NT2/D1 (cell line): ENCODE results near the gene IL11.
"Not testable (repeated sequence)": the region's sequence is repeated elsewhere in the genome, so short reads cannot be mapped to it uniquely, and the experiment has no call there.

ENCODE experiments used
- DNase-seq: peaks from one replicate; pipeline ENCODE4 v3.0.0-alpha.2; 2011; ENCODE audit warnings: low read depth, low spot score
- H3K27me3 ChIP-seq: 2 replicates; pipeline ENCODE4 v1.6.0; 2011; ENCODE audit warnings: mild to moderate bottlenecking; ENCODE audit not compliant: insufficient read length, insufficient read depth
- H3K36me3 ChIP-seq: 2 replicates; pipeline ENCODE4 v1.6.1; 2011; ENCODE audit warnings: mild to moderate bottlenecking, low read length, mixed read lengths; ENCODE audit not compliant: insufficient read depth, insufficient read length
- H3K4me1 ChIP-seq: 2 replicates; pipeline ENCODE4 v1.5.1; 2011; ENCODE audit not compliant: insufficient read depth, insufficient read length
- H3K4me3 ChIP-seq: 2 replicates; pipeline ENCODE4 v1.5.1; 2011; ENCODE audit warnings: low read depth; ENCODE audit not compliant: insufficient read length
- H3K9ac ChIP-seq: 2 replicates; pipeline ENCODE4 v1.6.0; 2011; ENCODE audit warnings: low read depth; ENCODE audit not compliant: insufficient read length
- H3K9me3 ChIP-seq: 2 replicates; pipeline ENCODE4 v1.5.1; 2011; ENCODE audit warnings: mild to moderate bottlenecking, low read length; ENCODE audit not compliant: insufficient read depth
- SUZ12 ChIP-seq: IDR thresholded peaks from 2 replicates; pipeline ENCODE4 v1.6.1; 2011; ENCODE audit not compliant: insufficient read length, insufficient read depth; ENCODE audit errors: extremely low read depth
- YY1 ChIP-seq: IDR thresholded peaks from 2 replicates; pipeline ENCODE4 v1.6.1; 2011; ENCODE audit not compliant: insufficient read length, insufficient read depth
- ZNF274 ChIP-seq: IDR thresholded peaks from 2 replicates; pipeline ENCODE4 v1.6.1; 2011; ENCODE audit warnings: mild to moderate bottlenecking, low read depth, low read length

Gene IL11

GRCh38 chr19:55339105-55339888, 31.0 kb downstream of the IL11 start, which contains the start of gene KMT5C:
KMT5C (plus strand) TSS chr19:55339876; CDS start chr19:55341937, 2,061 bp downstream.
- Histone ChIP-seq H3K36me3 (peaks cover 22% of the 10 kb centered on the region), H3K9me3 (no peaks in the 10 kb centered on the region), H3K4me1 (peaks cover 14% of the 10 kb centered on the region), H3K9ac (peak within 1 kb of the TSS; percentile 94), H3K4me3 (peak within 1 kb of the TSS; percentile 63), H3K27me3 (no peaks in the 10 kb centered on the region)
- DNase-seq, result peak; percentile 98
- TF ChIP-seq ZNF274 (no peak), YY1 (no peak), SUZ12 (no peak)

GRCh38 chr19:55336101-55336500, 34.2 kb downstream of the IL11 start:
- H3K4me1 ChIP-seq, result peaks cover 2% of the 10 kb centered on the region
- no peaks in the 10 kb centered on the region for H3K27me3 ChIP-seq
- H3K9ac ChIP-seq, result no peak overlapping the region
- H3K4me3 ChIP-seq, result no peak overlapping the region
- H3K9me3 ChIP-seq, result no peaks in the 10 kb centered on the region
- no peak for DNase-seq
- no peak for TF ChIP-seq ZNF274
- no peak for TF ChIP-seq YY1
- no peak for TF ChIP-seq SUZ12
- H3K36me3 ChIP-seq, result no peaks in the 10 kb centered on the region

DNA sequence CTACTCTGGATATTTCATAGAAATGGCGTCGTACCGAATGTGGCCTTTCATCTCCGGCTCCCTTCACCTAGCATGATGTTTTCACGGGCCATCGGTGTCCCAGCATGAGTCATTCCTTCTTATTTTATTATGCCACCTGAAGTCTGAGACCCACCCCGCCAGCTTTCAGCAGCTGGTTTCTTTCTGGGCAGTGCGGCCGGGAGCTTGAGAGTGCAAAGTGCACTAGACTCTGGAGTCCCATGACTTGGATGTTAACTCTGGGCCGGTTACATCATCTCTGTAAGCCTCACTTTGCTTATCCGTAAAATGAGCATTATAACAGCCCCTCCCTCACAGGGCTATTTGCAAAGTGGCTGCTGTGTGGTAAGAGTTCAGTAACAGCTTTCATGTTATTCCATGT, 36.4 kb downstream of the IL11 start:
- Histone ChIP-seq H3K36me3 (no peaks in the 10 kb centered on the region), H3K4me3 (no peak overlapping the region)
- DNase-seq, result no peak

DNA sequence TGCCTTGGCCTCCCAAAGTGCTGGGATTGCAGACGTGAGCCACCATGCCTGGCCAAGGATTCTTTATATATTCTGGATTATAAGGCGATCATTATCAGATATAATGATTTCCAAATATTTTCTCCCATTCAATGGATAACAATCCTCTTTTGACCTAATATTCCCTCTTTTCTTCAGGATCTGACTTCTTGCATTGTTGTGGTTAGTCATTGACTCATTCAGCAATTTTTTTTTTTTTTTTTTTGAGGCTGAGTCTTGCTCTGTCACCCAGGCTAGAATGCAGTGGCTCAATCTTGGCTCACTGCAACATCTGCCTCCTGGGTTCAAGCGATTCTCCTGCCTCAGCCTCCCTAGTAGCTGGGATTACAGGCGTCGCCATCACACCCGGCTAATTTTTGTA, 40.5 kb downstream of the IL11 start:
- not testable (repeated sequence) for H3K9ac ChIP-seq, H3K27me3 ChIP-seq, H3K9me3 ChIP-seq, DNase-seq, H3K36me3 ChIP-seq, H3K4me3 ChIP-seq, H3K4me1 ChIP-seq

More for the DNA sequence above, 36.4 kb downstream of the IL11 start:
- Histone ChIP-seq H3K27me3 (no peaks in the 10 kb centered on the region), H3K9ac (no peak overlapping the region), H3K9me3 (no peaks in the 10 kb centered on the region), H3K4me1 (peaks cover 2% of the 10 kb centered on the region)
- TF ChIP-seq ZNF274 (no peak), SUZ12 (no peak), YY1 (no peak)

DNA sequence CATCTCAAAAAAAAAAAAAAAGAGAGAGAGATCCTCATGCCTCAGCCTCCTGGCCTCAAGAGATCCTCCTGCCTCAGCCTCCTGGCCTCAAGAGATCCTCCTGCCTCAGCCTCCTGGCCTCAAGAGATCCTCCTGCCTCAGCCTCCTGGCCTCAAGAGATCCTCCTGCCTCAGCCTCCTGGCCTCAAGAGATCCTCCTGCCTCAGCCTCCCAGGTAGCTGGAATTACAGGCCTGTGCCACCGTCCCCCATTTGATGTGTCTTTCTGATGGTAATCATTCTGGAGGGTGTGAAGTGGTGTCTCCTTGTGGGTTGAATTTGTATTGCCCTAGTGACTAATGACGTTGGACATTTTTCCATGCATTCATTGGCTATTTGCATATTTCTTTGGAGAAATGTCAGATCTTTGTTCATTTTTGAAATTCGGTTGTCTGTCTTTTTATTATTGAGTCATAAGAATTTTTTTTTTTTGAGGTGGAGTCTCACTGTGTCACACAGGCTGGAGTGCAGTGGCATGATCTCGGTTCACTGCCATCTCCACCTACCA, 41.4 kb downstream of the IL11 start:
- H3K9me3 ChIP-seq, H3K4me1 ChIP-seq, H3K36me3 ChIP-seq, H3K4me3 ChIP-seq, H3K9ac ChIP-seq, DNase-seq, H3K27me3 ChIP-seq: not testable (repeated sequence)

DNA sequence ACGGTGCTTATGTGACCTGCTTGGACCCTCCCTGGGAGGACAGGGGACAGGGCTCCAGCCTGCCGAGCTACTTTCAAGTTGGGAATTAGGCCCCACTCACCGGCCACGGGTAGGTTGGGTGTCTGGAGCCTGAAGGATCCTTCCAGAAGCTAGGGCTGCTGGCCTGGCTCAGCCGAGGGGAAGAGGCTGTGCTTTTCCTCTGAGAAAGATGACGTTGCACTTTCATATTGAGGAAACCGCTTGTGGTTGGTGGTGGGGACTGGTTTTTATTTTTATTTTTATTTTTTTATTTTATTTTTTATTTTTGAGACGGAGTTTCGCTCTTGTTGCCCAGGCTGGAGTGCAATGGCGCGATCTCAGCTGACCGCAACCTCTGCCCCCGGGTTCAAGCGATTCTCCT, 45.1 kb downstream of the IL11 start, which contains the start of gene TMEM150B:
Gene TMEM150B (minus strand): TSS at position 170 of the 400 bp plus-strand sequence. CDS start 4,305 bp downstream, outside the sequence.
- Histone ChIP-seq H3K9me3 (no peaks in the 10 kb centered on the region), H3K36me3 (no peaks in the 10 kb centered on the region), H3K27me3 (peaks cover 5% of the 10 kb centered on the region), H3K4me1 (peaks cover 4% of the 10 kb centered on the region), H3K4me3 (no peak within 1 kb of the TSS), H3K9ac (no peak within 1 kb of the TSS)
- no peak for DNase-seq
- TF ChIP-seq YY1 (no peak), ZNF274 (no peak), SUZ12 (no peak)

- H3K9me3 ChIP-seq, result no peaks in the 10 kb centered on the region
- H3K4me3 ChIP-seq, result no peak overlapping the region
- H3K4me1 ChIP-seq, result peaks cover 4% of the 10 kb centered on the region
- no peak for DNase-seq
- no peaks in the 10 kb centered on the region for H3K36me3 ChIP-seq
- H3K9ac ChIP-seq, result no peak overlapping the region
- TF ChIP-seq SUZ12, result no peak
- no peak for TF ChIP-seq ZNF274
- no peak for TF ChIP-seq YY1
- H3K27me3 ChIP-seq, result peaks cover 5% of the 10 kb centered on the region
Observed at GRCh38 chr19:55324662-55325061, 45.6 kb downstream of the IL11 start.
